Caco-2 (cell line): ENCODE results near the gene BPTF. TPM values are rescaled to one million over a fixed set of nuclear protein-coding genes. Genes with fewer than 3 reads are reported as not detected.
A peak's percentile ranks its signal among the peaks of the same experiment; 100 is the strongest.
"Not testable (repeated sequence)": the region's sequence is repeated elsewhere in the genome, so short reads cannot be mapped to it uniquely, and the experiment has no call there.

Source experiments
- BruUV-seq: library from RNA; stranded (reverse); fragments of 400-500 nt; replicated peaks from 2 replicates; lab custom pipeline; 2021; lab: Mats Ljungman, UMichigan
- CTCF ChIA-PET: fragments of 300-600 bp; sonication (Branson Sonifier 250); formaldehyde crosslinking; loops from one replicate; lab custom pipeline; 2022; ENCODE audit warnings: antibody characterized with exemption; lab: Charles Lee
- POLR2A ChIA-PET: fragments of 300-600 bp; sonication (Branson Sonifier 250); formaldehyde crosslinking; loops from one replicate; lab custom pipeline; 2022; ENCODE audit warnings: antibody characterized with exemption; lab: Charles Lee
- DNase-seq, 2 experiments: peaks; one replicate each; pipeline versions ENCODE4 v3.0.0 to v3.0.0-alpha.2; 2020 to 2022
- H3K27me3 ChIP-seq: replicated peaks from 2 replicates; pipeline ENCODE4 v1.6.0; 2011; ENCODE audit warnings: low read length; ENCODE audit not compliant: control insufficient read depth, insufficient read depth
- H3K36me3 ChIP-seq: 2 replicates; pipeline ENCODE4 v1.5.1; 2011; ENCODE audit warnings: low read length; ENCODE audit not compliant: control insufficient read depth, insufficient read depth
- H3K4me1 ChIP-seq: fragments of 250-450 bp; sonication (Bioruptor Pico); 2 replicates; pipeline ENCODE4 v1.5.1; 2020; ENCODE audit warnings: mild to moderate bottlenecking
- H3K4me3 ChIP-seq: 2 replicates; pipeline ENCODE4 v1.5.1; 2011; ENCODE audit warnings: low read depth, mild to moderate bottlenecking, control low read depth, low read length
- H3K9me3 ChIP-seq: fragments of 250-450 bp; sonication (Bioruptor Pico); 2 replicates; pipeline ENCODE4 v1.5.1; 2020; ENCODE audit warnings: mild to moderate bottlenecking, moderate library complexity
- H3K27ac Mint-ChIP-seq: one replicate; pipeline ENCODE4 v1.8.0; 2022; ENCODE audit warnings: mixed read lengths; ENCODE audit not compliant: unreplicated experiment
- H3K27me3 Mint-ChIP-seq: one replicate; pipeline ENCODE4 v1.8.0; 2022; ENCODE audit warnings: mixed read lengths; ENCODE audit not compliant: insufficient read depth, unreplicated experiment
- H3K36me3 Mint-ChIP-seq: one replicate; pipeline ENCODE4 v1.8.0; 2022; ENCODE audit warnings: mild to moderate bottlenecking, mixed read lengths; ENCODE audit not compliant: insufficient read depth, unreplicated experiment
- H3K4me1 Mint-ChIP-seq: one replicate; pipeline ENCODE4 v1.8.0; 2022; ENCODE audit warnings: low read depth, mixed read lengths; ENCODE audit not compliant: unreplicated experiment
- H3K4me3 Mint-ChIP-seq: one replicate; pipeline ENCODE4 v1.8.0; 2022; ENCODE audit warnings: mild to moderate bottlenecking, moderate library complexity, mixed read lengths; ENCODE audit not compliant: unreplicated experiment
- H3K9me3 Mint-ChIP-seq: one replicate; pipeline ENCODE4 v1.8.0; 2022; ENCODE audit warnings: mixed read lengths; ENCODE audit not compliant: unreplicated experiment
- CTCF ChIP-seq, 2 experiments: fragments of 200-600 bp in 1 of 2; IDR thresholded peaks; 1 replicate in 1 of 2; 2 replicates in 1 of 2; pipeline versions ENCODE4 v1.5.1 to v1.8.0; 2011 to 2022; ENCODE audit warnings: antibody characterized with exemption in 1 of 2, control low read depth in 1 of 2, inconsistent platforms in 1 of 2, low read depth in 1 of 2, low read length in 1 of 2, mild to moderate bottlenecking in 1 of 2, moderate library complexity in 1 of 2; ENCODE audit not compliant: insufficient read depth in 1 of 2, severe bottlenecking in 1 of 2, unreplicated experiment in 1 of 2
- intact Hi-C: fragments of 100-400 bp; cut with micrococcal nuclease; formaldehyde crosslinking; loops from one replicate; pipeline ENCODE4 v1.10.0; 2022; ENCODE audit not compliant: unreplicated experiment
- total RNA-seq: library from RNA; stranded (reverse); gene quantifications from 2 replicates; pipeline ENCODE4 v1.2.3, GENCODE V29; 2022

BPTF gene
- total RNA-seq, 1 experiment from 2014 or later = 101 TPM

DNA sequence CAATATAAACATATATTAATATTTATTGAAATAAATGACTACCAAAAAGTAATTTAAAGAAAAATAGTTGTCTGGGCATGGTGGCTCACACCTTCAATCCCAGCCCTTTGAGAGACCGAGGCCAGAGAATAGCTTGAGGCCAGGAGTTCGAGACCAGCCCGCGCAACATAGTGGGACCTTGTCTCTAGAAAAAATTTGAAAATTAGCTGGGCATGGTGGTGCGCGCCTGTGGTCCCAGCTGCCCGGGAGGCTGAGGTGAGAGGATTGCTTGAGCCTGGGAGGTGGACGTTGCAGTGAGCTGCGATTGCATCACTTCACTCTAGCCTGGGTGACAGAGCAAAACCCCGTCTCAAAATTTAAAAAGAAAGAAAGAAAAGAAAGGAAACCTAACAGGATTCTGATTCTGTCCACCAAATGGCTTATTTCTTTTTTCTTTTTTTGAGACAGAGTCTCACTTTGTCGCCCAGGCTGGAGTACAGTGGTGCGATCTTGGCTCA lies 3.4 kb upstream of the BPTF start:
- CTCF ChIA-PET = no interaction called here
- Histone ChIP-seq H3K9me3 (no peaks in the 10 kb centered on the region), H3K4me3 (no peak overlapping the region), H3K27me3 (no peaks in the 10 kb centered on the region), H3K36me3 (no peaks in the 10 kb centered on the region), H3K4me1 (no peaks in the 10 kb centered on the region)
- POLR2A ChIA-PET = no interaction called here
- Mint-ChIP-seq H3K27me3 (no peaks in the 10 kb centered on the region), H3K27ac (no peak overlapping the region), H3K36me3 (peaks cover 14% of the 10 kb centered on the region), H3K9me3 (no peaks in the 10 kb centered on the region), H3K4me1 (no peaks in the 10 kb centered on the region), H3K4me3 (no peak overlapping the region)
- intact Hi-C loops = no loop called here
- BruUV-seq = no TSS peak
- no peak for TF ChIP-seq CTCF (IDR thresholded peaks at IDR 0.05; ENCODE audit: insufficient read depth in 1 of 2, low read depth in 1 of 2, low read length in 1 of 2, severe bottlenecking in 1 of 2, unreplicated experiment in 1 of 2)
- DNase-seq = no peak

GRCh38 chr17:67825627-67826601 lies 611 bp downstream of the BPTF start:
- H3K27me3 Mint-ChIP-seq, H3K27me3 ChIP-seq, BruUV-seq, H3K9me3 ChIP-seq, H3K9me3 Mint-ChIP-seq, H3K4me1 ChIP-seq, H3K36me3 ChIP-seq: not testable (repeated sequence)
- DNase-seq = peak; percentile 53 to 57
- POLR2A ChIA-PET = interaction anchor here (2.0 kb wide), 1 partner anchor 108 kb away, joined by 9 read pairs; the partner anchor contains the start of gene NOL11
- H3K4me3 Mint-ChIP-seq = peak overlapping the region; percentile 91
- peak overlapping the region; percentile 88 for H3K27ac Mint-ChIP-seq
- H3K4me3 ChIP-seq = peak overlapping the region; percentile 99
- intact Hi-C loops = loop anchor here (1.0 kb wide), 1 partner anchor 109 kb away; the partner anchor contains the start of gene NOL11
- H3K36me3 Mint-ChIP-seq = peaks cover 23% of the 10 kb centered on the region
- peaks cover 11% of the 10 kb centered on the region for H3K4me1 Mint-ChIP-seq
- CTCF ChIA-PET = interaction anchor here (0.6 to 1.7 kb wide), 2 partner anchors 98 to 108 kb away, joined by 5 to 6 read pairs; partner anchors contain the start of gene NOL11

GRCh38 chr17:67829331-67829730 lies 4.0 kb downstream of the BPTF start:
- no TSS peak for BruUV-seq
- no peaks in the 10 kb centered on the region for H3K4me1 ChIP-seq
- DNase-seq = no peak
- H3K4me3 ChIP-seq = no peak overlapping the region
- Mint-ChIP-seq H3K27ac (no peak overlapping the region), H3K36me3 (peaks cover 30% of the 10 kb centered on the region), H3K27me3 (no peaks in the 10 kb centered on the region), H3K4me1 (peaks cover 19% of the 10 kb centered on the region), H3K9me3 (no peaks in the 10 kb centered on the region), H3K4me3 (no peak overlapping the region)
- ChIA-PET POLR2A (no interaction called here), CTCF (no interaction called here)
- TF ChIP-seq CTCF (IDR thresholded peaks at IDR 0.05; ENCODE audit: insufficient read depth in 1 of 2, low read depth in 1 of 2, low read length in 1 of 2, severe bottlenecking in 1 of 2, unreplicated experiment in 1 of 2) = no peak
- intact Hi-C loops = no loop called here
- H3K27me3 ChIP-seq = no peaks in the 10 kb centered on the region
- H3K9me3 ChIP-seq = no peaks in the 10 kb centered on the region
- H3K36me3 ChIP-seq = no peaks in the 10 kb centered on the region
